Fibroblast of skin of abdomen (primary cell): ENCODE data around the gene MAPK8IP3. TPM values are rescaled to one million over a fixed set of nuclear protein-coding genes. Genes with fewer than 3 reads are reported as not detected.

Experiments used
- DNase-seq: peaks from one replicate; pipeline ENCODE4 v3.0.0-alpha.2; 2013
- polyA plus RNA-seq, 2 experiments: library from polyadenylated mRNA; unstranded; fragments of 120-200 nt; gene quantifications; one replicate each; pipeline ENCODE4 v1.2.1, GENCODE V29; 2013; ENCODE audit not compliant: insufficient read length in 2 of 2

MAPK8IP3 gene
- 29.9 TPM for polyA plus RNA-seq (2013, experiment 1 of 2; ENCODE audit: insufficient read length)
- 28.8 TPM for polyA plus RNA-seq (2013, experiment 2 of 2; ENCODE audit: insufficient read length)

GRCh38 chr16:1705688-1706385 lies at the start of gene MAPK8IP3:
Gene MAPK8IP3, plus strand, starts transcription at chr16:1706195. Its CDS starts 145 bp downstream, at chr16:1706340.
- DNase-seq, result peak; percentile 86

GRCh38 chr16:1656808-1657617 lies 49.0 kb upstream of the MAPK8IP3 start:
- DNase-seq, result no peak

GRCh38 chr16:1657841-1658240 lies 48.2 kb upstream of the MAPK8IP3 start:
- no peak for DNase-seq

GRCh38 chr16:1659031-1659430 lies 47.0 kb upstream of the MAPK8IP3 start:
- DNase-seq, result no peak

- no peak for DNase-seq
Measured at GRCh38 chr16:1661826-1662225, 44.2 kb upstream of the MAPK8IP3 start.

- DNase-seq, result no peak
Measured at GRCh38 chr16:1662543-1662942, 43.5 kb upstream of the MAPK8IP3 start.

GRCh38 chr16:1665829-1666228 lies 40.2 kb upstream of the MAPK8IP3 start:
- no peak for DNase-seq

GRCh38 chr16:1666316-1666715 lies 39.7 kb upstream of the MAPK8IP3 start:
- DNase-seq, result no peak

- no peak for DNase-seq
Measured at GRCh38 chr16:1667271-1667670, 38.7 kb upstream of the MAPK8IP3 start.

- DNase-seq, result no peak
Measured at GRCh38 chr16:1667916-1668315, 38.1 kb upstream of the MAPK8IP3 start.

- DNase-seq, result no peak
Measured at GRCh38 chr16:1668612-1669319, 37.2 kb upstream of the MAPK8IP3 start.

- no peak for DNase-seq
Measured at GRCh38 chr16:1669698-1670097, 36.3 kb upstream of the MAPK8IP3 start.

GRCh38 chr16:1670371-1670770 lies 35.6 kb upstream of the MAPK8IP3 start:
- DNase-seq, result no peak

GRCh38 chr16:1670866-1671265 lies 35.1 kb upstream of the MAPK8IP3 start:
- no peak for DNase-seq

- DNase-seq, result no peak
Measured at GRCh38 chr16:1673424-1674151, 32.4 kb upstream of the MAPK8IP3 start.

- DNase-seq, result no peak
Measured at GRCh38 chr16:1674306-1674705, 31.7 kb upstream of the MAPK8IP3 start.

- peak; percentile 72 for DNase-seq
Measured at GRCh38 chr16:1674751-1675664, 31.0 kb upstream of the MAPK8IP3 start.

GRCh38 chr16:1676661-1677060 lies 29.3 kb upstream of the MAPK8IP3 start:
- DNase-seq, result no peak

GRCh38 chr16:1677339-1677738 lies 28.7 kb upstream of the MAPK8IP3 start:
- no peak for DNase-seq

- DNase-seq, result peak; percentile 96
Measured at GRCh38 chr16:1677942-1678499, 28.0 kb upstream of the MAPK8IP3 start, which contains the start of gene JPT2. Gene JPT2, plus strand, starts transcription at chr16:1678279. Its CDS starts 34 bp downstream, at chr16:1678313.
